ENCODE data around the gene SIMC1.

SIMC1 gene

GRCh38 chr5:176387384-176387925 is 149.2 kb downstream of the SIMC1 start:
- no peak for DNase-seq (ENCODE audit: low read depth, low spot score)

- DNase-seq (ENCODE audit: low read depth, low spot score), result no peak
Observed at GRCh38 chr5:176388003-176388443, 149.8 kb downstream of the SIMC1 start.

- DNase-seq (ENCODE audit: low read depth, low spot score), result peak; percentile 100
Observed at GRCh38 chr5:176388444-176389134, 150.4 kb downstream of the SIMC1 start, which contains the start of the genes HIGD2A and NOP16. Gene HIGD2A (plus strand): TSS chr5:176388751. CDS start chr5:176388820, 69 bp downstream. Gene NOP16 (minus strand): TSS chr5:176388598. CDS start chr5:176388539, 59 bp downstream.

GRCh38 chr5:176389135-176390123 is 151.2 kb downstream of the SIMC1 start:
- no peak for DNase-seq (ENCODE audit: low read depth, low spot score)

GRCh38 chr5:176391479-176391878 is 153.3 kb downstream of the SIMC1 start:
- no peak for DNase-seq (ENCODE audit: low read depth, low spot score)

GRCh38 chr5:176391999-176392398 is 153.8 kb downstream of the SIMC1 start:
- DNase-seq (ENCODE audit: low read depth, low spot score), result no peak

GRCh38 chr5:176392526-176392925 is 154.3 kb downstream of the SIMC1 start:
- no peak for DNase-seq (ENCODE audit: low read depth, low spot score)

GRCh38 chr5:176394096-176394495 is 155.9 kb downstream of the SIMC1 start:
- DNase-seq (ENCODE audit: low read depth, low spot score), result no peak

- DNase-seq (ENCODE audit: low read depth, low spot score), result no peak
Observed at GRCh38 chr5:176394881-176395675, 156.9 kb downstream of the SIMC1 start.

Measured in activated naive CD8-positive, alpha-beta T cell treated with anti-CD3 and anti-CD28 coated beads, Interleukin-2, amount 50 U/mL, for 16 hours (primary cell).